ENCODE results near the gene DLAT. TPM values are rescaled to one million over a fixed set of nuclear protein-coding genes. Genes with fewer than 3 reads are reported as not detected.

Gene DLAT
- total and polyA plus RNA-seq, 11 donors: 48.7 to 179 (median 157) TPM

- WGBS, 4 donors: 41 to 59% (median 54%) methylated on average over 4 of the region's 4 CpGs
- Histone ChIP-seq H3K27me3 (no peaks in the 10 kb centered on the region), H3K36me3 (peaks cover 0 to 53% (median 7%) of the 10 kb centered on the region in 9 donors), H3K27ac (peak overlapping the region in 10 of 12 donors; percentile 22 to 72 (median 62)), H3K4me1 (peaks cover 0 to 40% (median 20%) of the 10 kb centered on the region in 12 donors), H3K9me3 (no peaks in the 10 kb centered on the region), H3K4me3 (no peak overlapping the region)
- TF ChIP-seq CTCF (IDR thresholded peaks at IDR 0.05) (no peak), POLR2A (IDR thresholded peaks at IDR 0.05) (no peak)
- intact Hi-C loops (cut with DNase I): no loop called here
- peak in 2 of 4 donors; percentile 48 to 50 for ATAC-seq
- DNase-seq: no peak
Observed at GRCh38 chr11:112017538-112017937, 7.7 kb upstream of the DLAT start.

- 54 to 76% (median 71%) methylated on average over 5 of the region's 5 CpGs for WGBS, 4 donors
- intact Hi-C loops (cut with DNase I): no loop called here
- Histone ChIP-seq H3K27ac (peak overlapping the region in 7 of 12 donors; percentile 7 to 52 (median 29)), H3K9me3 (no peaks in the 10 kb centered on the region), H3K4me1 (peaks cover 0 to 47% (median 27%) of the 10 kb centered on the region in 12 donors), H3K27me3 (no peaks in the 10 kb centered on the region), H3K4me3 (no peak overlapping the region), H3K36me3 (peaks cover 0 to 56% (median 7%) of the 10 kb centered on the region in 9 donors)
- ATAC-seq (peak; percentile 36 to 54 (median 44)), DNase-seq (no peak)
- TF ChIP-seq POLR2A (IDR thresholded peaks at IDR 0.05) (no peak), CTCF (IDR thresholded peaks at IDR 0.05) (no peak)
Observed at GRCh38 chr11:112019066-112019465, 6.1 kb upstream of the DLAT start.

GRCh38 chr11:112023104-112023503, 2.1 kb upstream of the DLAT start:
- Histone ChIP-seq H3K36me3 (peaks cover 0 to 52% (median 7%) of the 10 kb centered on the region in 9 donors), H3K27ac (peak overlapping the region in 1 of 12 donors; percentile 91), H3K4me3 (no peak overlapping the region), H3K9me3 (no peaks in the 10 kb centered on the region), H3K27me3 (no peaks in the 10 kb centered on the region), H3K4me1 (peaks cover 0 to 39% (median 21%) of the 10 kb centered on the region in 12 donors)
- TF ChIP-seq CTCF (IDR thresholded peaks at IDR 0.05) (no peak), POLR2A (IDR thresholded peaks at IDR 0.05) (no peak)
- ATAC-seq (no peak), DNase-seq (no peak)
- 87 to 91% (median 89%) methylated on average over 3 of the region's 3 CpGs for WGBS, 4 donors
- intact Hi-C loops (cut with DNase I): loop anchor here in 1 of 10 donors (10.0 kb wide), 1 partner anchor 62 kb away; the partner anchor contains the start of genes SDHD and TIMM8B

- peak overlapping the region; percentile 85 to 96 (median 92) for H3K27ac ChIP-seq
- DNase-seq (no peak), ATAC-seq (no peak)
- peak overlapping the region; percentile 66 to 97 (median 88) for H3K4me3 ChIP-seq
- peaks cover 0 to 52% (median 15%) of the 10 kb centered on the region in 9 donors for H3K36me3 ChIP-seq
- TF ChIP-seq CTCF (IDR thresholded peaks at IDR 0.05): no peak
- no peak for TF ChIP-seq POLR2A (IDR thresholded peaks at IDR 0.05)
- 12 to 18% (median 18%) methylated on average over 10 of the region's 10 CpGs for WGBS, 4 donors
- H3K9me3 ChIP-seq: no peaks in the 10 kb centered on the region
- H3K27me3 ChIP-seq: no peaks in the 10 kb centered on the region
- H3K4me1 ChIP-seq: peaks cover 0 to 34% (median 20%) of the 10 kb centered on the region in 12 donors
- intact Hi-C loops (cut with DNase I): loop anchor here in 1 of 10 donors (10.0 kb wide), 1 partner anchor 61 kb away; the partner anchor contains the start of genes SDHD and TIMM8B
Observed at GRCh38 chr11:112024178-112024772, 933 bp upstream of the DLAT start.

All from heart left ventricle (tissue), 16 donors.